ENCODE data around the gene WDR55.

- no peak for TF ChIP-seq CTCF (IDR thresholded peaks at IDR 0.05)
- TF ChIP-seq POLR2A (IDR thresholded peaks at IDR 0.05), result no peak
Measured at GRCh38 chr5:140642718-140643117, 22.0 kb upstream of the WDR55 start.
